Hair follicular keratinocyte (primary cell): ENCODE data around the gene DHCR24. TPM values are rescaled to one million over a fixed set of nuclear protein-coding genes. Genes with fewer than 3 reads are reported as not detected.

Experiments used
- total RNA-seq: library from RNA; depleted of rRNA; stranded (reverse); fragments of >200 nt; gene quantifications from 2 replicates; pipeline ENCODE4 v1.2.3, GENCODE V29; 2015

DHCR24 gene
- total RNA-seq: 258 and 276 TPM in 2 replicates

GRCh38 chr1:54886724-54887664, at the start of gene DHCR24:
Gene DHCR24, minus strand, starts transcription at chr1:54887195. Its CDS starts 76 bp downstream, at chr1:54887119.

GRCh38 chr1:54800899-54801759, 85.9 kb downstream of the DHCR24 start, which contains the start of gene TTC22:
Gene TTC22, minus strand, starts transcription at chr1:54801323. Its CDS starts 160 bp downstream, at chr1:54801163.

Other genes starting within 250 kb of the DHCR24 start
- gene MROH7, start 245.4 kb downstream of the DHCR24 start, total RNA-seq: 0.04 TPM in 1 of 2 replicates, not detected in the other
- gene TTC4, start 171.3 kb downstream of the DHCR24 start, total RNA-seq: 31.1 and 31.7 TPM in 2 replicates
- gene PARS2, start 122.7 kb downstream of the DHCR24 start, total RNA-seq: 4.3 and 5.6 TPM in 2 replicates
- 10.6 and 10.9 TPM in 2 replicates for gene TTC22, start 85.9 kb downstream of the DHCR24 start, total RNA-seq
- 1.5 TPM in 1 of 2 replicates, not detected in the other for gene TMEM61, start 93.4 kb upstream of the DHCR24 start, total RNA-seq
- not detected in 2 replicates for gene BSND, start 111.7 kb upstream of the DHCR24 start, total RNA-seq
- gene PCSK9, start 152.4 kb upstream of the DHCR24 start, total RNA-seq: 265 and 294 TPM in 2 replicates